Progenitor cell of endocrine pancreas (in vitro differentiated cells): ENCODE data around the gene GPR173. TPM values are rescaled to one million over a fixed set of nuclear protein-coding genes. Genes with fewer than 3 reads are reported as not detected.

Experiments used
- DNase-seq: peaks from one replicate; pipeline ENCODE4 v3.0.0; 2021; ENCODE audit warnings: low spot score; ENCODE audit not compliant: unreplicated experiment
- H3K27ac Mint-ChIP-seq: 2 replicates; pipeline ENCODE4 v1.8.0; 2021; ENCODE audit warnings: mild to moderate bottlenecking, moderate library complexity, mixed read lengths
- H3K27me3 Mint-ChIP-seq: 2 replicates; pipeline ENCODE4 v1.8.0; 2021; ENCODE audit warnings: mixed read lengths
- H3K36me3 Mint-ChIP-seq: 2 replicates; pipeline ENCODE4 v1.8.0; 2022; ENCODE audit warnings: mixed read lengths; ENCODE audit not compliant: insufficient read depth
- H3K4me1 Mint-ChIP-seq: 2 replicates; pipeline ENCODE4 v1.8.0; 2021; ENCODE audit warnings: low read depth, mixed read lengths
- H3K4me3 Mint-ChIP-seq: 2 replicates; pipeline ENCODE4 v1.8.0; 2021; ENCODE audit warnings: low read depth, mild to moderate bottlenecking, moderate library complexity, mixed read lengths
- H3K9me3 Mint-ChIP-seq: 2 replicates; pipeline ENCODE4 v1.8.0; 2021; ENCODE audit warnings: low read depth, mixed read lengths
- CTCF ChIP-seq: fragments of 200-600 bp; sonication (generic); IDR thresholded peaks from one replicate; pipeline ENCODE4 v1.5.0; 2021; ENCODE audit warnings: antibody characterized with exemption, mild to moderate bottlenecking; ENCODE audit not compliant: unreplicated experiment
- total RNA-seq: library from RNA; stranded (reverse); gene quantifications from 2 replicates; pipeline ENCODE4 v1.2.1, GENCODE V29; 2021

GPR173 gene
- total RNA-seq, 1 donor from 2014 or later, result 19.4 TPM

- H3K4me1 Mint-ChIP-seq, result no peaks in the 10 kb centered on the region
- no peak overlapping the region for H3K4me3 Mint-ChIP-seq
- DNase-seq, result no peak
- peaks cover 2% of the 10 kb centered on the region for H3K27me3 Mint-ChIP-seq
- TF ChIP-seq CTCF, result no peak
- no peaks in the 10 kb centered on the region for H3K36me3 Mint-ChIP-seq
- peaks cover 26% of the 10 kb centered on the region for H3K9me3 Mint-ChIP-seq
- no peak overlapping the region for H3K27ac Mint-ChIP-seq
Measured at GRCh38 chrX:53004811-53005210, 43.8 kb upstream of the GPR173 start.

GRCh38 chrX:53005327-53005726 is 43.3 kb upstream of the GPR173 start:
- Mint-ChIP-seq H3K36me3 (no peaks in the 10 kb centered on the region), H3K9me3 (peaks cover 26% of the 10 kb centered on the region), H3K4me3 (no peak overlapping the region), H3K27me3 (peaks cover 2% of the 10 kb centered on the region), H3K27ac (no peak overlapping the region), H3K4me1 (no peaks in the 10 kb centered on the region)
- no peak for DNase-seq
- no peak for TF ChIP-seq CTCF

- H3K27me3 Mint-ChIP-seq, result peaks cover 2% of the 10 kb centered on the region
- peaks cover 31% of the 10 kb centered on the region for H3K9me3 Mint-ChIP-seq
- no peak for TF ChIP-seq CTCF
- no peak for DNase-seq
- no peak overlapping the region for H3K4me3 Mint-ChIP-seq
- H3K27ac Mint-ChIP-seq, result no peak overlapping the region
- no peaks in the 10 kb centered on the region for H3K4me1 Mint-ChIP-seq
- no peaks in the 10 kb centered on the region for H3K36me3 Mint-ChIP-seq
Measured at GRCh38 chrX:53009032-53009431, 39.6 kb upstream of the GPR173 start.

GRCh38 chrX:53013291-53013690 is 35.3 kb upstream of the GPR173 start:
- Mint-ChIP-seq H3K27me3 (no peaks in the 10 kb centered on the region), H3K4me3 (no peak overlapping the region), H3K27ac (no peak overlapping the region), H3K36me3 (no peaks in the 10 kb centered on the region), H3K9me3 (peaks cover 25% of the 10 kb centered on the region), H3K4me1 (no peaks in the 10 kb centered on the region)
- no peak for DNase-seq
- no peak for TF ChIP-seq CTCF

- Mint-ChIP-seq H3K27me3 (peaks cover 3% of the 10 kb centered on the region), H3K4me3 (no peak overlapping the region), H3K27ac (no peak overlapping the region), H3K9me3 (peaks cover 18% of the 10 kb centered on the region), H3K36me3 (no peaks in the 10 kb centered on the region), H3K4me1 (no peaks in the 10 kb centered on the region)
- no peak for TF ChIP-seq CTCF
- DNase-seq, result no peak
Measured at GRCh38 chrX:53018627-53019026, 30.0 kb upstream of the GPR173 start.
